GM12878 (cell line): Measurements from ENCODE around the gene USP34. TPM values are rescaled to one million over a fixed set of nuclear protein-coding genes. Genes with fewer than 3 reads are reported as not detected.

Experiments used
- BMI1 ChIP-seq: fragments of 450-650 bp; IDR thresholded peaks from 2 replicates; pipeline ENCODE4 v1.6.1; 2016; ENCODE audit warnings: mild to moderate bottlenecking, moderate library complexity, borderline replicate concordance
- SMAD1 ChIP-seq: fragments of 450-650 bp; IDR thresholded peaks from 2 replicates; pipeline ENCODE4 v1.6.1; 2018; ENCODE audit warnings: mild to moderate bottlenecking, low read depth; ENCODE audit not compliant: partially characterized antibody
- ZNF217 ChIP-seq: fragments of 450-650 bp; IDR thresholded peaks from 2 replicates; pipeline ENCODE4 v1.6.1; 2017; ENCODE audit warnings: antibody characterized with exemption, mild to moderate bottlenecking
- ZSCAN29 ChIP-seq: fragments of 450-650 bp; IDR thresholded peaks from 2 replicates; pipeline ENCODE4 v1.6.1; 2017; ENCODE audit warnings: mild to moderate bottlenecking, moderate library complexity
- polyA plus RNA-seq, 11 experiments: library from polyadenylated mRNA; depleted of rRNA in 4 of 11; unstranded in 6 of 11; stranded (reverse) in 5 of 11; fragments of >200 nt; fragmentation: Nextera tagmentation in 4 of 11; fragmentation: Illumina TruSeq in 1 of 11; extraction: Ambion mirVana in 4 of 11; extraction: Trizol in 1 of 11; gene quantifications; 1 replicate in 1 of 11; 2 replicates in 10 of 11; pipeline versions ENCODE4 v1.2.1 to v1.2.3, GENCODE V29; 2011 to 2016; ENCODE audit warnings: inconsistent platforms in 2 of 11, missing spikeins in 2 of 11, low read depth in 1 of 11
- total RNA-seq, 4 experiments: library from RNA; depleted of rRNA in 3 of 4; stranded (reverse); fragments of >200 nt in 3 of 4; fragmentation: Illumina TruSeq in 1 of 4; extraction: Trizol in 1 of 4; gene quantifications; 2 replicates each; pipeline versions ENCODE4 v1.2.1 to v1.2.3, GENCODE V29; 2013 to 2021
- TF ChIP-seq, protein P1 (sequence below): fragments of 450-650 bp; IDR thresholded peaks from 2 replicates; pipeline ENCODE4 v1.6.1; 2018; ENCODE audit warnings: mild to moderate bottlenecking, low read depth, moderate library complexity; ENCODE audit not compliant: partially characterized antibody
- TF ChIP-seq, protein P2 (sequence below): fragments of 450-650 bp; IDR thresholded peaks from 2 replicates; pipeline ENCODE4 v1.6.1; 2018; ENCODE audit warnings: borderline replicate concordance, mild to moderate bottlenecking; ENCODE audit not compliant: partially characterized antibody

Gene USP34
- total and polyA plus RNA-seq, 10 of the 15 experiments (the other 5 are each of a cell fraction or from before 2014, with no cell fraction given): 26.2 to 106 (median 62.1) TPM

GRCh38 chr2:61431345-61431744 lies 39.5 kb downstream of the USP34 start (continued):
- TF ChIP-seq BMI1 (no peak), ZSCAN29 (no peak), ZNF217 (no peak), SMAD1 (no peak)
- TF ChIP-seq, protein P1, sequence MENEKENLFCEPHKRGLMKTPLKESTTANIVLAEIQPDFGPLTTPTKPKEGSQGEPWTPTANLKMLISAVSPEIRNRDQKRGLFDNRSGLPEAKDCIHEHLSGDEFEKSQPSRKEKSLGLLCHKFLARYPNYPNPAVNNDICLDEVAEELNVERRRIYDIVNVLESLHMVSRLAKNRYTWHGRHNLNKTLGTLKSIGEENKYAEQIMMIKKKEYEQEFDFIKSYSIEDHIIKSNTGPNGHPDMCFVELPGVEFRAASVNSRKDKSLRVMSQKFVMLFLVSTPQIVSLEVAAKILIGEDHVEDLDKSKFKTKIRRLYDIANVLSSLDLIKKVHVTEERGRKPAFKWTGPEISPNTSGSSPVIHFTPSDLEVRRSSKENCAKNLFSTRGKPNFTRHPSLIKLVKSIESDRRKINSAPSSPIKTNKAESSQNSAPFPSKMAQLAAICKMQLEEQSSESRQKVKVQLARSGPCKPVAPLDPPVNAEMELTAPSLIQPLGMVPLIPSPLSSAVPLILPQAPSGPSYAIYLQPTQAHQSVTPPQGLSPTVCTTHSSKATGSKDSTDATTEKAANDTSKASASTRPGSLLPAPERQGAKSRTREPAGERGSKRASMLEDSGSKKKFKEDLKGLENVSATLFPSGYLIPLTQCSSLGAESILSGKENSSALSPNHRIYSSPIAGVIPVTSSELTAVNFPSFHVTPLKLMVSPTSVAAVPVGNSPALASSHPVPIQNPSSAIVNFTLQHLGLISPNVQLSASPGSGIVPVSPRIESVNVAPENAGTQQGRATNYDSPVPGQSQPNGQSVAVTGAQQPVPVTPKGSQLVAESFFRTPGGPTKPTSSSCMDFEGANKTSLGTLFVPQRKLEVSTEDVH: no peak
- TF ChIP-seq, protein P2, sequence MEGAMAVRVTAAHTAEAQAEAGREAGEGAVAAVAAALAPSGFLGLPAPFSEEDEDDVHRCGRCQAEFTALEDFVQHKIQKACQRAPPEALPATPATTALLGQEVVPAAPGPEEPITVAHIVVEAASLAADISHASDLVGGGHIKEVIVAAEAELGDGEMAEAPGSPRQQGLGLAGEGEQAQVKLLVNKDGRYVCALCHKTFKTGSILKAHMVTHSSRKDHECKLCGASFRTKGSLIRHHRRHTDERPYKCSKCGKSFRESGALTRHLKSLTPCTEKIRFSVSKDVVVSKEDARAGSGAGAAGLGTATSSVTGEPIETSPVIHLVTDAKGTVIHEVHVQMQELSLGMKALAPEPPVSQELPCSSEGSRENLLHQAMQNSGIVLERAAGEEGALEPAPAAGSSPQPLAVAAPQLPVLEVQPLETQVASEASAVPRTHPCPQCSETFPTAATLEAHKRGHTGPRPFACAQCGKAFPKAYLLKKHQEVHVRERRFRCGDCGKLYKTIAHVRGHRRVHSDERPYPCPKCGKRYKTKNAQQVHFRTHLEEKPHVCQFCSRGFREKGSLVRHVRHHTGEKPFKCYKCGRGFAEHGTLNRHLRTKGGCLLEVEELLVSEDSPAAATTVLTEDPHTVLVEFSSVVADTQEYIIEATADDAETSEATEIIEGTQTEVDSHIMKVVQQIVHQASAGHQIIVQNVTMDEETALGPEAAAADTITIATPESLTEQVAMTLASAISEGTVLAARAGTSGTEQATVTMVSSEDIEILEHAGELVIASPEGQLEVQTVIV: no peak
